Dendritic cell treated with granulocyte-macrophage colony-stimulating factor and Interleukin-4, amounts not matched to agents 40 ng/mL and 50 ng/mL, for 4 days (primary cell): ENCODE results near the gene HAUS8.

ENCODE experiments used
- H3K27ac Mint-ChIP-seq: one replicate; pipeline ENCODE4 v1.8.0; 2022; ENCODE audit warnings: mild to moderate bottlenecking, mixed read lengths
- H3K27me3 Mint-ChIP-seq: one replicate; pipeline ENCODE4 v1.8.0; 2022; ENCODE audit warnings: mild to moderate bottlenecking, mixed read lengths
- H3K36me3 Mint-ChIP-seq: one replicate; pipeline ENCODE4 v1.8.0; 2022; ENCODE audit warnings: low read depth, mixed read lengths
- H3K4me1 Mint-ChIP-seq: one replicate; pipeline ENCODE4 v1.8.0; 2022; ENCODE audit warnings: low read depth, mixed read lengths
- H3K4me3 Mint-ChIP-seq: one replicate; pipeline ENCODE4 v1.8.0; 2022; ENCODE audit warnings: mild to moderate bottlenecking, moderate library complexity, mixed read lengths
- H3K9me3 Mint-ChIP-seq: one replicate; pipeline ENCODE4 v1.8.0; 2022; ENCODE audit warnings: mixed read lengths
- intact Hi-C: fragments of 100-400 bp; cut with micrococcal nuclease; formaldehyde crosslinking; loops from one replicate; pipeline ENCODE4 v1.15.0; 2022

Gene HAUS8

DNA sequence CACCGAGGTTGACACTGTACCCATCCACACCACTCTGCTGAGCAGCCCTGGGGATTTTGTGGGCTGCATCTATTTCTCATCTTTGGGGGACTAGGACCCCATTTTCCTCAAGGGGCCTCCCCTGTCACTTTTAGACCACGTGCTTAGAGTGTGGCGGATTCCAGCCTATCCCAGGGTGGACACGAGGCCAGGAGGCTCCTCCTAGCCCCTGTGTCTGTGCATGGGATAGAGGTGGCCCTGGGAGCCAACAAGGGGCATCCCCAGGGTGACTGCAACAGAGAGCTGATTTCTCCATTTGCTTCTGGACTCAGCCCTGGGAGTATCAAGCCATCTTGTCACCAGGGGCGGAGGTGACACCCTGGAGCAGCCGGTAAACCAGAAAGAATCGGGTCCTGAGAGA lies 72.8 kb downstream of the HAUS8 start:
- intact Hi-C loops: no loop called here

DNA sequence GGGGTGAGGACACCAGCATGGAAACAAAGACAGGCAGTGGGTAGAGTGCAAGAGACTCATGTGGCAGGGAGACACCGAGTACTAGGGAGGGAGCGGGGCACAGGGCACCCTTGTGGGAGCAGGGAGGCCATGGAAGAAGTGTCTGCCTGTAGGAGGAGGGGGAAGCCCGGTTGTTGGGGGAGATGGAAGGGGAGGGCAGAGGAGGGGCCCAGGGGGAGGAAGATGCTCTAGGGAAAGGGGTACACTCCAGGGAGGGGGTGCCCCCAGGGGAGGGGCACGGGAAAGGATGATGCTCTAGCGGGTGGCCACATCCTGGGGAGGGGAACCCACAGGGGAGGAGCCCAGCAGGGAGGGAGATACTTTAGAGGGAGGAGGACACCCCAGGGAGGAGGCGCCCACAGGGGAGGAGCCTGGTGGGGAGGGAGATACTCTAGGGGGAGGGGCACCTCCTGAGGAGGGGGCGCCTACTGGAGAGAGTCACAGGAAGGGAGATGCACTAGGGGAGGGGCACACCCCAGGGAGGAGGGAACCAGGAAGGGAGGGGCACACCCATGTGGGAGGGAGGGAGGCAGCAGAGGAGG lies 73.6 kb downstream of the HAUS8 start:
- Mint-ChIP-seq H3K9me3 (peaks cover 10% of the 10 kb centered on the region), H3K4me3 (no peak overlapping the region), H3K27me3 (peaks cover 37% of the 10 kb centered on the region), H3K27ac (no peak overlapping the region), H3K36me3 (no peaks in the 10 kb centered on the region), H3K4me1 (peaks cover 15% of the 10 kb centered on the region)
- intact Hi-C loops: no loop called here

More for the DNA sequence above, 72.8 kb downstream of the HAUS8 start:
- Mint-ChIP-seq H3K36me3 (no peaks in the 10 kb centered on the region), H3K4me3 (no peak overlapping the region), H3K27ac (no peak overlapping the region), H3K27me3 (peaks cover 37% of the 10 kb centered on the region), H3K9me3 (peaks cover 10% of the 10 kb centered on the region), H3K4me1 (peaks cover 23% of the 10 kb centered on the region)
